Endodermal cell (in vitro differentiated cells): Measurements from ENCODE around the gene TVP23A. TPM values are rescaled to one million over a fixed set of nuclear protein-coding genes. Genes with fewer than 3 reads are reported as not detected.

Experiments used
- DNase-seq: peaks from one replicate; pipeline ENCODE4 v3.0.0-alpha.2; 2017
- H3K27ac ChIP-seq: 2 replicates; pipeline ENCODE4 v1.5.1; 2013; ENCODE audit warnings: mild to moderate bottlenecking, low read depth, low read length, moderate library complexity
- H3K27me3 ChIP-seq: 2 replicates; pipeline ENCODE4 v1.6.1; 2013; ENCODE audit warnings: mild to moderate bottlenecking, low read length, moderate library complexity; ENCODE audit not compliant: insufficient read depth, control insufficient read depth, poor library complexity, severe bottlenecking
- H3K36me3 ChIP-seq: 2 replicates; pipeline ENCODE4 v1.7.0; 2013; ENCODE audit warnings: mild to moderate bottlenecking, low read length, moderate library complexity; ENCODE audit not compliant: control insufficient read depth, insufficient read depth
- H3K4me1 ChIP-seq: one replicate; pipeline ENCODE4 v1.7.0; 2013; ENCODE audit warnings: low read length; ENCODE audit not compliant: control insufficient read depth, insufficient read depth
- H3K4me3 ChIP-seq: 2 replicates; pipeline ENCODE4 v1.5.1; 2013; ENCODE audit warnings: mild to moderate bottlenecking, low read length, moderate library complexity
- H3K9ac ChIP-seq: 2 replicates; pipeline ENCODE4 v1.6.1; 2013; ENCODE audit warnings: mild to moderate bottlenecking, low read length, moderate library complexity; ENCODE audit not compliant: poor library complexity, severe bottlenecking; ENCODE audit errors: extremely low read depth
- H3K9me3 ChIP-seq: 2 replicates; pipeline ENCODE4 v1.6.1; 2013; ENCODE audit warnings: mild to moderate bottlenecking, low read length, moderate library complexity; ENCODE audit not compliant: control insufficient read depth
- H3K27ac Mint-ChIP-seq: 2 replicates; pipeline ENCODE4 v1.8.0; 2020; ENCODE audit warnings: mixed read lengths
- H3K27me3 Mint-ChIP-seq: 2 replicates; pipeline ENCODE4 v1.8.0; 2021; ENCODE audit warnings: mild to moderate bottlenecking, mixed read lengths; ENCODE audit not compliant: insufficient read depth
- H3K36me3 Mint-ChIP-seq: 2 replicates; pipeline ENCODE4 v1.8.0; 2020; ENCODE audit warnings: low read depth, mixed read lengths
- H3K4me1 Mint-ChIP-seq: 2 replicates; pipeline ENCODE4 v1.8.0; 2020; ENCODE audit warnings: mixed read lengths
- H3K4me3 Mint-ChIP-seq: 2 replicates; pipeline ENCODE4 v1.8.0; 2020; ENCODE audit warnings: mild to moderate bottlenecking, moderate library complexity, mixed read lengths
- H3K9me3 Mint-ChIP-seq: 2 replicates; pipeline ENCODE4 v1.8.0; 2020; ENCODE audit warnings: mild to moderate bottlenecking, mixed read lengths
- CTCF ChIP-seq: fragments of 200-600 bp; sonication (generic); conservative IDR thresholded peaks from 2 replicates; pipeline ENCODE4 v1.5.0; 2021; ENCODE audit warnings: antibody characterized with exemption, mild to moderate bottlenecking
- WGBS, 2 experiments: methylation state at CpG; one replicate each; pipeline versions ENCODE4 v1.1.5 to v1.1.7; 2013; ENCODE audit warnings: missing lambda C conversion rate in 2 of 2, mixed read lengths in 1 of 2; ENCODE audit not compliant: insufficient coverage in 1 of 2, insufficient read length in 1 of 2; 5-methylcytosine and 5-hydroxymethylcytosine counted together
- total RNA-seq, 2 donors: library from RNA; stranded (reverse); fragmentation: NEBNext Ultra II Directional in 1 of 2; extraction: Animal tissue kit (Norgen Biotek cat#: 25700) in 1 of 2; gene quantifications; 2 replicates in 1 of 2; 3 replicates in 1 of 2; pipeline ENCODE4 v1.2.1, GENCODE V29; 2021

TVP23A gene
- total RNA-seq, 2 donors from 2014 or later = 7.6 to 13.6 TPM

- WGBS, 2 experiments = 91 to 93% methylated on average over 8 to 10 of the region's 10 CpGs
- Mint-ChIP-seq H3K9me3 (no peaks in the 10 kb centered on the region), H3K4me3 (no peak overlapping the region), H3K36me3 (no peaks in the 10 kb centered on the region), H3K4me1 (no peaks in the 10 kb centered on the region), H3K27me3 (peaks cover 13% of the 10 kb centered on the region), H3K27ac (no peak overlapping the region)
- H3K4me1 ChIP-seq = no peaks in the 10 kb centered on the region
- no peaks in the 10 kb centered on the region for H3K27me3 ChIP-seq
- H3K4me3 ChIP-seq = no peak overlapping the region
- H3K9ac ChIP-seq = no peak overlapping the region
- no peaks in the 10 kb centered on the region for H3K9me3 ChIP-seq
- no peak for DNase-seq
- H3K36me3 ChIP-seq = no peaks in the 10 kb centered on the region
- no peak for TF ChIP-seq CTCF
- no peak overlapping the region for H3K27ac ChIP-seq
Measured at GRCh38 chr16:10838621-10839278, 20.2 kb upstream of the TVP23A start.

GRCh38 chr16:10836174-10836853, 17.7 kb upstream of the TVP23A start:
- no peak for DNase-seq
- 83 to 86% methylated on average over 1 of the region's 1 CpG for WGBS, 2 experiments
- no peaks in the 10 kb centered on the region for H3K27me3 ChIP-seq
- H3K36me3 ChIP-seq = no peaks in the 10 kb centered on the region
- Mint-ChIP-seq H3K27me3 (peaks cover 11% of the 10 kb centered on the region), H3K4me3 (no peak overlapping the region), H3K27ac (no peak overlapping the region), H3K36me3 (no peaks in the 10 kb centered on the region), H3K4me1 (no peaks in the 10 kb centered on the region), H3K9me3 (no peaks in the 10 kb centered on the region)
- no peak overlapping the region for H3K9ac ChIP-seq
- H3K4me3 ChIP-seq = no peak overlapping the region
- no peak overlapping the region for H3K27ac ChIP-seq
- H3K9me3 ChIP-seq = no peaks in the 10 kb centered on the region
- TF ChIP-seq CTCF = no peak
- no peaks in the 10 kb centered on the region for H3K4me1 ChIP-seq

GRCh38 chr16:10835281-10835931, 16.8 kb upstream of the TVP23A start:
- Histone ChIP-seq H3K27me3 (no peaks in the 10 kb centered on the region), H3K9me3 (no peaks in the 10 kb centered on the region), H3K27ac (no peak overlapping the region), H3K4me1 (no peaks in the 10 kb centered on the region), H3K4me3 (no peak overlapping the region), H3K36me3 (no peaks in the 10 kb centered on the region), H3K9ac (no peak overlapping the region)
- TF ChIP-seq CTCF = no peak
- no peaks in the 10 kb centered on the region for H3K4me1 Mint-ChIP-seq
- no peak for DNase-seq
- WGBS, 2 experiments = 80 to 88% methylated on average over 4 to 7 of the region's 7 CpGs
- no peak overlapping the region for H3K4me3 Mint-ChIP-seq
- H3K9me3 Mint-ChIP-seq = no peaks in the 10 kb centered on the region
- H3K36me3 Mint-ChIP-seq = no peaks in the 10 kb centered on the region
- no peak overlapping the region for H3K27ac Mint-ChIP-seq
- H3K27me3 Mint-ChIP-seq = peaks cover 7% of the 10 kb centered on the region
